ENCODE results near the gene MGMT. TPM values are rescaled to one million over a fixed set of nuclear protein-coding genes. Genes with fewer than 3 reads are reported as not detected.

The MGMT gene
- total and polyA plus RNA-seq, 2 donors (not counting 3 experiments of a cell fraction or from before 2014, with no cell fraction given): 15.0 to 15.2 TPM

GRCh38 chr10:129814681-129815646 is 347.9 kb downstream of the MGMT start:
- Histone ChIP-seq H3K27ac (ENCODE audit: insufficient read depth, low read depth, low read length) (no peak overlapping the region), H3K9ac (replicated peaks; ENCODE audit: extremely low read depth, insufficient read depth, low read length) (no peak overlapping the region), H3K4me3 (replicated peaks in 1 of 3; ENCODE audit: insufficient read depth in 1 of 3, low read depth in 1 of 3, low read length in 3 of 3) (no peak overlapping the region), H3K4me2 (ENCODE audit: insufficient read depth, low read length) (no peak overlapping the region), H3K9me3 (replicated peaks; ENCODE audit: control insufficient read depth, insufficient read depth, low read length) (peaks cover 2% of the 10 kb centered on the region), H3K27me3 (ENCODE audit: control insufficient read depth in 2 of 2, insufficient read depth in 2 of 2, low read length in 2 of 2) (no peaks in the 10 kb centered on the region), H3K79me2 (ENCODE audit: control insufficient read depth, insufficient read depth, low read length) (no peaks in the 10 kb centered on the region), H4K20me1 (replicated peaks; ENCODE audit: control insufficient read depth, extremely low read depth, insufficient read depth, low read length) (no peaks in the 10 kb centered on the region), H3K9me1 (replicated peaks; ENCODE audit: control insufficient read depth, extremely low read depth, insufficient read depth, low read length) (no peaks in the 10 kb centered on the region), H3K36me3 (ENCODE audit: control insufficient read depth in 2 of 2, extremely low read depth in 1 of 2, insufficient read depth in 2 of 2, low read length in 2 of 2) (no peaks in the 10 kb centered on the region), H2AFZ (ENCODE audit: low read depth, low read length) (no peak overlapping the region), H3K4me1 (ENCODE audit: control insufficient read depth, extremely low read depth, insufficient read depth, low read length) (no peaks in the 10 kb centered on the region)
- intact Hi-C loops (cut with micrococcal nuclease) (no loop called here), dilution Hi-C loops (cut with MboI; ENCODE audit: extremely low pct_ligation_motif_present, low sequenced_read_pairs) (no loop called here)
- DNase-seq (ENCODE audit: low read depth, low spot score): no peak
- ChIA-PET CTCF (no interaction called here), POLR2A (no interaction called here)
- TF ChIP-seq MAX (IDR thresholded peaks at IDR 0.05; ENCODE audit: insufficient read depth, insufficient read length) (no peak), MYC (IDR thresholded peaks at IDR 0.05; ENCODE audit: low read depth, low read length) (no peak), GATA2 (IDR thresholded peaks at IDR 0.05; ENCODE audit: insufficient read depth, insufficient read length, low read depth, low read length) (no peak), POLR2AphosphoS5 (IDR thresholded peaks at IDR 0.05; ENCODE audit: insufficient read depth, low read depth, low read length) (no peak), EZH2 (IDR thresholded peaks at IDR 0.05; ENCODE audit: borderline replicate concordance, low read depth, low read length, severe bottlenecking) (no peak), POLR2A (IDR thresholded peaks at IDR 0.05; ENCODE audit: low read depth, low read length) (no peak), JUN (IDR thresholded peaks at IDR 0.05; ENCODE audit: borderline replicate concordance, insufficient read depth, insufficient read length, low read depth) (no peak), FOS (IDR thresholded peaks at IDR 0.05; ENCODE audit: borderline replicate concordance, insufficient read depth, low read length) (no peak), CTCF (IDR thresholded peaks at IDR 0.05; ENCODE audit: extremely low read depth in 1 of 2, insufficient read depth in 1 of 2, low read depth in 1 of 2, low read length in 2 of 2) (no peak)
- no TSS peak for BruUV-seq (replicated peaks)
- no peak for FAIRE-seq
